ENCODE measurements around the gene SERINC4. TPM values are rescaled to one million over a fixed set of nuclear protein-coding genes. Genes with fewer than 3 reads are reported as not detected.

The SERINC4 gene
- total RNA-seq, 1 experiment from 2014 or later, result 0.17 TPM

GRCh38 chr15:43763819-43764446, 36.1 kb downstream of the SERINC4 start:
- no peak overlapping the region for H2AK5ac ChIP-seq (ENCODE audit: insufficient read length, low read length)
- no peaks in the 10 kb centered on the region for H3K27me3 ChIP-seq (ENCODE audit: insufficient read depth, low read length)
- H4K8ac ChIP-seq (replicated peaks; ENCODE audit: insufficient read length, low read depth, low read length), result no peak overlapping the region
- H3K23ac ChIP-seq (ENCODE audit: insufficient read length, low read depth, low read length), result no peak overlapping the region
- WGBS (ENCODE audit: extremely low coverage, insufficient read length, low lambda C conversion rate), result no CpG with 5 or more reads among the region's 2 CpGs
- no peaks in the 10 kb centered on the region for H3K27me3 Mint-ChIP-seq (ENCODE audit: low read depth)
- H3T11ph ChIP-seq (ENCODE audit: low read length), result no peak overlapping the region
- no peak overlapping the region for H3K4me3 Mint-ChIP-seq
- H2BK120ac ChIP-seq (ENCODE audit: low read depth, low read length, poor library complexity, severe bottlenecking), result no peak overlapping the region
- H3K9ac ChIP-seq (ENCODE audit: extremely low read depth, insufficient read length, low read length), result no peak overlapping the region
- H3K4me1 ChIP-seq (ENCODE audit: insufficient read depth, low read length), result no peaks in the 10 kb centered on the region
- H4K5ac ChIP-seq (ENCODE audit: insufficient read length, low read depth, low read length), result no peak overlapping the region
- H4K91ac ChIP-seq (ENCODE audit: insufficient read length, low read depth, low read length), result no peak overlapping the region
- no peaks in the 10 kb centered on the region for H4K20me1 ChIP-seq (ENCODE audit: control insufficient read depth, insufficient read depth, insufficient read length)
- H3K9me3 Mint-ChIP-seq, result no peaks in the 10 kb centered on the region
- DNase-seq, result no peak
- no peak overlapping the region for H2BK5ac ChIP-seq (ENCODE audit: insufficient read length, low read length)
- H2BK15ac ChIP-seq (ENCODE audit: low read depth, low read length), result no peak overlapping the region
- no peak overlapping the region for H2AFZ ChIP-seq (ENCODE audit: low read length)
- H3K4ac ChIP-seq (ENCODE audit: low read depth, low read length), result no peak overlapping the region
- no peaks in the 10 kb centered on the region for H3K79me2 ChIP-seq (ENCODE audit: insufficient read depth, low read length)
- no peaks in the 10 kb centered on the region for H3K9me3 ChIP-seq (ENCODE audit: control insufficient read depth, low read depth, low read length)
- no peaks in the 10 kb centered on the region for H3K4me1 Mint-ChIP-seq
- peaks cover 61 to 93% (median 75%) of the 10 kb centered on the region in 3 experiments; a peak in 6 of 7 replicates for H3K36me3 Mint-ChIP-seq (ENCODE audit: insufficient read depth in 1 of 3, low read depth in 3 of 3)
- H3K27ac ChIP-seq (ENCODE audit: insufficient read length, low read depth, low read length), result no peak overlapping the region
- no peaks in the 10 kb centered on the region for H3K23me2 ChIP-seq (ENCODE audit: insufficient read length, low read depth, low read length, poor library complexity, severe bottlenecking)
- no peak overlapping the region for H3K27ac Mint-ChIP-seq
- H3K79me1 ChIP-seq (ENCODE audit: insufficient read depth, low read depth, low read length, poor library complexity, severe bottlenecking), result peaks cover 5% of the 10 kb centered on the region
- TF ChIP-seq CTCF (conservative IDR thresholded peaks at IDR 0.05), result no peak
- no peak overlapping the region for H2BK12ac ChIP-seq (ENCODE audit: insufficient read length, low read depth, low read length)
- no peak overlapping the region for H3K4me2 ChIP-seq (ENCODE audit: insufficient read depth, insufficient read length, low read length)
- no peak overlapping the region for H3K18ac ChIP-seq (ENCODE audit: insufficient read length, low read depth, low read length)
- H3K56ac ChIP-seq (ENCODE audit: insufficient read length, low read depth, low read length), result no peak overlapping the region
- H3K14ac ChIP-seq (ENCODE audit: insufficient read depth, low read length), result no peak overlapping the region
- H2BK20ac ChIP-seq (ENCODE audit: low read depth, low read length, poor library complexity, severe bottlenecking), result no peak overlapping the region

Data from H9 (cell line).